ENCODE measurements around the gene AIF1L.

The AIF1L gene

DNA sequence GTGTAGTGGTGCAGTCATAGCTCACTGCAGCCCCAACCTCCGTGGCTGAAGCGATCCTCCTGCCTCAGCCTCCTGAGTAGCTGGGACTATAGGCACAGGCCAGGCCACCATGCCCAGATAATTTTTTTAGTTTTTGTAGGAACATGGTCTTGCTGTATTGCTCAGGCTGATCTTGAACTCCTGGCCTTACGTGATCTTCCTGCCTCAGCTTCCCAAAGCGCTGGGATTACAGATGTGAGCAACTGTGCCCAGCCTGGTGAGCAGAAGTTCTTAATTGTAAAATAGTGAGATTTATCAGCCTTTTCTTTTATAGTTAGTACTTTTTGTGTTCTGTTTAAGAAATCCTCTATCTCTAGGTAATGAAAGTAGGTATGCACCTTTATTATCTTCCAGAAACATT is 71.6 kb downstream of the AIF1L start:
- no peak for DNase-seq (ENCODE audit: low read depth)

- DNase-seq (ENCODE audit: low read depth) = no peak
Measured at GRCh38 chr9:131169563-131170240, 73.4 kb downstream of the AIF1L start.

Measured in fibroblast of the conjunctiva (primary cell).